AG04450 (cell line): Measurements from ENCODE around the gene THEMIS2. TPM values are rescaled to one million over a fixed set of nuclear protein-coding genes. Genes with fewer than 3 reads are reported as not detected.

Experiments used
- CTCF ChIA-PET: fragments of 300-600, 350-600 bp; formaldehyde crosslinking; extraction: SDS; loops from one replicate; lab custom pipeline; 2022; ENCODE audit warnings: antibody characterized with exemption, inconsistent platforms; lab: Charles Lee
- POLR2A ChIA-PET: fragments of 350-600 bp; formaldehyde crosslinking; extraction: SDS; loops from one replicate; lab custom pipeline; 2021; ENCODE audit warnings: antibody characterized with exemption, inconsistent platforms; lab: Yijun Ruan, JAX
- DNase-seq: peaks from one replicate; pipeline ENCODE4 v3.0.0-alpha.2; 2011; ENCODE audit warnings: low read depth, low spot score
- H3K27ac ChIP-seq: one replicate; pipeline ENCODE4 v1.5.1; 2012; ENCODE audit warnings: low read depth, low read length, control low read depth
- H3K27me3 ChIP-seq: one replicate; pipeline ENCODE4 v1.6.0; 2012; ENCODE audit warnings: low read length; ENCODE audit not compliant: control insufficient read depth, insufficient read depth
- H3K4me3 ChIP-seq: 2 replicates; pipeline ENCODE4 v1.5.1; 2011; ENCODE audit warnings: mild to moderate bottlenecking, low read depth, low read length, control low read depth
- H3K9me3 ChIP-seq: 2 replicates; pipeline ENCODE4 v1.5.1; 2012; ENCODE audit warnings: low read length; ENCODE audit not compliant: control insufficient read depth, insufficient read depth
- polyA plus RNA-seq: library from polyadenylated mRNA; depleted of rRNA; stranded (reverse); fragments of >200 nt; gene quantifications from 2 replicates; pipeline ENCODE4 v1.2.3, GENCODE V29; 2011
- TF ChIP-seq, protein P1 (sequence below): IDR thresholded peaks from 2 replicates; pipeline ENCODE4 v1.5.1; 2011; ENCODE audit warnings: low read depth, low read length, control low read depth, inconsistent platforms

The THEMIS2 gene
- polyA plus RNA-seq, 1 experiment, result 13.0 TPM

DNA sequence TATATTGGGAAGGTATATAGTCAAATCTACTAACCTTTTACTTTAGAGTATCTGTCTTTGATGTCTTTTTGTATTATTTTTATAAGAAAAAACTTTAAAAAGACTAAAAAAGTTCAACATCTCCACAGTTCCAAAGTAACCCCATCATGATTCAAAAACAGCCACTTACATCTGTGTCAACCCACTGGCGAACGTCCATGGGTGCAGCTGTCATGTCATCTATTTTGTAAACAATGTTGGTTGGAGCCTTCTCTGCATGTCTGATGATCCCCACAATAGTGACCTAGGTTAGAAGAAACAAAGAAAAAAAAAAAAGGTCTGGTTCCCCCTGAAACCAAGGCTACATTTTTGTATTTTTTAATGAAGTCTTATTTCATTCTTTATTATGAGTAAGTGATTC, 34.4 kb downstream of the THEMIS2 start:
- Histone ChIP-seq H3K27me3 (no peaks in the 10 kb centered on the region), H3K4me3 (no peak overlapping the region), H3K9me3 (no peaks in the 10 kb centered on the region), H3K27ac (no peak overlapping the region)
- TF ChIP-seq, protein P1, sequence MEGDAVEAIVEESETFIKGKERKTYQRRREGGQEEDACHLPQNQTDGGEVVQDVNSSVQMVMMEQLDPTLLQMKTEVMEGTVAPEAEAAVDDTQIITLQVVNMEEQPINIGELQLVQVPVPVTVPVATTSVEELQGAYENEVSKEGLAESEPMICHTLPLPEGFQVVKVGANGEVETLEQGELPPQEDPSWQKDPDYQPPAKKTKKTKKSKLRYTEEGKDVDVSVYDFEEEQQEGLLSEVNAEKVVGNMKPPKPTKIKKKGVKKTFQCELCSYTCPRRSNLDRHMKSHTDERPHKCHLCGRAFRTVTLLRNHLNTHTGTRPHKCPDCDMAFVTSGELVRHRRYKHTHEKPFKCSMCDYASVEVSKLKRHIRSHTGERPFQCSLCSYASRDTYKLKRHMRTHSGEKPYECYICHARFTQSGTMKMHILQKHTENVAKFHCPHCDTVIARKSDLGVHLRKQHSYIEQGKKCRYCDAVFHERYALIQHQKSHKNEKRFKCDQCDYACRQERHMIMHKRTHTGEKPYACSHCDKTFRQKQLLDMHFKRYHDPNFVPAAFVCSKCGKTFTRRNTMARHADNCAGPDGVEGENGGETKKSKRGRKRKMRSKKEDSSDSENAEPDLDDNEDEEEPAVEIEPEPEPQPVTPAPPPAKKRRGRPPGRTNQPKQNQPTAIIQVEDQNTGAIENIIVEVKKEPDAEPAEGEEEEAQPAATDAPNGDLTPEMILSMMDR, result no peak
- POLR2A ChIA-PET, result no interaction called here
- CTCF ChIA-PET, result no interaction called here
- DNase-seq, result no peak

GRCh38 chr1:27912429-27912828, 40.1 kb downstream of the THEMIS2 start:
- POLR2A ChIA-PET, result no interaction called here
- H3K9me3 ChIP-seq, result peaks cover 10% of the 10 kb centered on the region

GRCh38 chr1:27915082-27915575, 42.8 kb downstream of the THEMIS2 start:
- no peak for DNase-seq
- H3K27ac ChIP-seq, result peak overlapping the region; percentile 68
- ChIA-PET POLR2A (no interaction called here), CTCF (no interaction called here)
- no peaks in the 10 kb centered on the region for H3K27me3 ChIP-seq
- H3K4me3 ChIP-seq, result peak overlapping the region; percentile 33
- peaks cover 10% of the 10 kb centered on the region for H3K9me3 ChIP-seq
- TF ChIP-seq, protein P1, result no peak

More at GRCh38 chr1:27912429-27912828, 40.1 kb downstream of the THEMIS2 start:
- TF ChIP-seq, protein P1, result no peak
- DNase-seq, result no peak
- Histone ChIP-seq H3K27me3 (no peaks in the 10 kb centered on the region), H3K4me3 (no peak overlapping the region), H3K27ac (no peak overlapping the region)
- CTCF ChIA-PET, result no interaction called here

DNA sequence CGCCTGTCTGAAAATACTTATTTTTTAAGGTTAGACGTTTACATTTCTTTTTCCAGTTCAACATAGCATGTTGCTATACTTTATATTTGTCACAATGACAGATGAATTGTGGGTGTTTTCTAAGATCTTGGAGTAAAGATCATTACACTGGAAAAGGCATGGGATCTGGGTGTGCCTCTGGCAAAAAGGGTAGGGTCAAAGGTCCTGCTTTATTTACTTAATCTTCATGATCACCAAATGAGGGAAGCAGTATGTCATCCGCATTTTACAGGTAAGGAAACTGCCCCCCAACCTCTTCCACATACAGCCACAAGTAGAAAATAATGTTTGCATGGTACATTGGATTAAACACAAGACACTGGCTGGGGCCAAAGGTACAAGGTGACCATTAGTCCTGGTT, 49.9 kb downstream of the THEMIS2 start:
- ChIA-PET POLR2A (no interaction called here), CTCF (no interaction called here)
- H3K9me3 ChIP-seq, result no peaks in the 10 kb centered on the region
- no peak overlapping the region for H3K4me3 ChIP-seq
- TF ChIP-seq, protein P1, result no peak
- no peak for DNase-seq
- no peak overlapping the region for H3K27ac ChIP-seq
- no peaks in the 10 kb centered on the region for H3K27me3 ChIP-seq

DNA sequence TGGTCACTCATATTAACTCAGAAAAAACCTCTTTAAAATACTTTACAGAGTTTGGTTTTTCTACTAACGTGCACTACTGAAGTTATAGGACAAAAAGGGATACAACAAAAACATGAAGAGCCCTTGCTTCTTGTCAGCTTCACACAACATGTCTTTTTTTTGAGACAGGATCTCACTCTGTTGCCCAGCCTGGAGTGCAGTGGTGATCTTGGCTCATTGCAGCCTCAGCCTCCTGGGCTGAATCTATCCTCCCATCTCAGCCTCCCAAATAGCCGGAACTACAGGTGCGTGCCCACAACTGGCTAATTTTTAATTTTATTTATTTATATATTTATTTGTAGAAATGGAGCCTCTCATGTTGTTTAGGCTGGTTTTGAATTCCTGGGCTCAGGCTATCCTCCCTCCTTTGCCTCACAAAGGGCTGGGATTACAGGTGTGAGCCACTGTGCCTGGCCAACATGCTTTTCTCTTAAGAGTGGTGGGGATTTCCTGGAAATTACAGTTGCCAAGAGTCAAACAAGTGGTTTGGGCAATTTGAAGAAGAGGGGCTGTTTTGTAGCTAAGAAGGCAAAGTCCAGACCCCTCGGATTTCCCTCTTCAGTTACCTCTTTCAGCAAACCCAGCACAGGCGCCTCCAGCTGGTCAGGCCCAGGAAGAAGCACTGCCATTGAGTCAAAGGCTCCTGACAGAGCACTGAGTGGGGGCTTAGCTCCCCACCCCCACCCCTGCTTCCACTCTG, 56.0 kb downstream of the THEMIS2 start:
- POLR2A ChIA-PET, result no interaction called here
- CTCF ChIA-PET, result no interaction called here
- H3K27ac ChIP-seq, result no peak overlapping the region
- no peak overlapping the region for H3K4me3 ChIP-seq
- TF ChIP-seq, protein P1, result no peak
- H3K27me3 ChIP-seq, result no peaks in the 10 kb centered on the region
- DNase-seq, result no peak
- H3K9me3 ChIP-seq, result no peaks in the 10 kb centered on the region
